HL-60 (cell line): Measurements from ENCODE around the gene RBM33.
"Not testable (repeated sequence)": the region's sequence is repeated elsewhere in the genome, so short reads cannot be mapped to it uniquely, and the experiment has no call there.

Experiments
- DNase-seq, 2 experiments: peaks; one replicate each; pipeline ENCODE4 v3.0.0-alpha.2; 2010 to 2020; ENCODE audit warnings: low read depth in 1 of 2, low spot score in 1 of 2
- H3K27ac ChIP-seq: fragments of 250-450 bp; sonication (Bioruptor Pico); replicated peaks from 2 replicates; pipeline ENCODE4 v1.5.1; 2020; ENCODE audit warnings: mild to moderate bottlenecking, moderate library complexity
- H3K27me3 ChIP-seq: fragments of 250-450 bp; sonication (Bioruptor Pico); 2 replicates; pipeline ENCODE4 v1.5.1; 2021; ENCODE audit warnings: mild to moderate bottlenecking, moderate library complexity; ENCODE audit not compliant: insufficient read depth, poor library complexity, severe bottlenecking
- H3K4me3 ChIP-seq: replicated peaks from 2 replicates; pipeline ENCODE4 v1.5.1; 2011; ENCODE audit warnings: mild to moderate bottlenecking, control low read depth, low read length; ENCODE audit not compliant: insufficient read depth
- GABPA ChIP-seq: IDR thresholded peaks from 2 replicates; pipeline ENCODE4 v1.6.1; 2012; ENCODE audit warnings: low read depth
- POLR2AphosphoS5 ChIP-seq: IDR thresholded peaks from 2 replicates; pipeline ENCODE4 v1.6.1; 2012; ENCODE audit warnings: low read depth
- SPI1 ChIP-seq: IDR thresholded peaks from 2 replicates; pipeline ENCODE4 v1.6.1; 2012; ENCODE audit warnings: low read depth, mild to moderate bottlenecking, borderline replicate concordance
- TF ChIP-seq, protein P1 (sequence below): IDR thresholded peaks from 2 replicates; pipeline ENCODE4 v1.6.1; 2012; ENCODE audit warnings: low read depth; ENCODE audit not compliant: insufficient replicate concordance
- TF ChIP-seq, protein P2 (sequence below): IDR thresholded peaks from one replicate; pipeline ENCODE4 v1.5.1; 2011; ENCODE audit warnings: low read length, control low read depth, inconsistent platforms; ENCODE audit not compliant: insufficient read depth

RBM33 gene

DNA sequence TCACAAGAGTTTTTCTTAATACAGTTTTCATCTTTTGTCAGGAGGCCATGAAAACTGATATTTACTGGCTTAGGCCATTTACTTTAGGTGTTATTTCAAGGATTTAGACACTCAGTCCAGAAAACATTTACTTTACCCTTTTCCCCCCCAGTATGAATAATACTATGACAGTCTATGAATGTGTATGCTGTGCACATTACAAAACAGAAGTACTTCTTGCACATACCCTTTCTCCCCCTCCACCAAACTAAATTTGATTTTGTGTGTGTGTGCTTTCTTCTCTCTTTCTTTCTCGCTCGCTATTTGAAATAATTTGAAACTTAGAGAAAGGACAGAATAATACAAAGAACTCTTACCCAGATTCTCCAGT is 41.3 kb downstream of the RBM33 start:
- no peak for DNase-seq
- no peak for TF ChIP-seq GABPA
- TF ChIP-seq, protein P1, sequence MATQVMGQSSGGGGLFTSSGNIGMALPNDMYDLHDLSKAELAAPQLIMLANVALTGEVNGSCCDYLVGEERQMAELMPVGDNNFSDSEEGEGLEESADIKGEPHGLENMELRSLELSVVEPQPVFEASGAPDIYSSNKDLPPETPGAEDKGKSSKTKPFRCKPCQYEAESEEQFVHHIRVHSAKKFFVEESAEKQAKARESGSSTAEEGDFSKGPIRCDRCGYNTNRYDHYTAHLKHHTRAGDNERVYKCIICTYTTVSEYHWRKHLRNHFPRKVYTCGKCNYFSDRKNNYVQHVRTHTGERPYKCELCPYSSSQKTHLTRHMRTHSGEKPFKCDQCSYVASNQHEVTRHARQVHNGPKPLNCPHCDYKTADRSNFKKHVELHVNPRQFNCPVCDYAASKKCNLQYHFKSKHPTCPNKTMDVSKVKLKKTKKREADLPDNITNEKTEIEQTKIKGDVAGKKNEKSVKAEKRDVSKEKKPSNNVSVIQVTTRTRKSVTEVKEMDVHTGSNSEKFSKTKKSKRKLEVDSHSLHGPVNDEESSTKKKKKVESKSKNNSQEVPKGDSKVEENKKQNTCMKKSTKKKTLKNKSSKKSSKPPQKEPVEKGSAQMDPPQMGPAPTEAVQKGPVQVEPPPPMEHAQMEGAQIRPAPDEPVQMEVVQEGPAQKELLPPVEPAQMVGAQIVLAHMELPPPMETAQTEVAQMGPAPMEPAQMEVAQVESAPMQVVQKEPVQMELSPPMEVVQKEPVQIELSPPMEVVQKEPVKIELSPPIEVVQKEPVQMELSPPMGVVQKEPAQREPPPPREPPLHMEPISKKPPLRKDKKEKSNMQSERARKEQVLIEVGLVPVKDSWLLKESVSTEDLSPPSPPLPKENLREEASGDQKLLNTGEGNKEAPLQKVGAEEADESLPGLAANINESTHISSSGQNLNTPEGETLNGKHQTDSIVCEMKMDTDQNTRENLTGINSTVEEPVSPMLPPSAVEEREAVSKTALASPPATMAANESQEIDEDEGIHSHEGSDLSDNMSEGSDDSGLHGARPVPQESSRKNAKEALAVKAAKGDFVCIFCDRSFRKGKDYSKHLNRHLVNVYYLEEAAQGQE, result no peak
- Histone ChIP-seq H3K27ac (no peak overlapping the region), H3K4me3 (no peak overlapping the region), H3K27me3 (no peaks in the 10 kb centered on the region)

DNA sequence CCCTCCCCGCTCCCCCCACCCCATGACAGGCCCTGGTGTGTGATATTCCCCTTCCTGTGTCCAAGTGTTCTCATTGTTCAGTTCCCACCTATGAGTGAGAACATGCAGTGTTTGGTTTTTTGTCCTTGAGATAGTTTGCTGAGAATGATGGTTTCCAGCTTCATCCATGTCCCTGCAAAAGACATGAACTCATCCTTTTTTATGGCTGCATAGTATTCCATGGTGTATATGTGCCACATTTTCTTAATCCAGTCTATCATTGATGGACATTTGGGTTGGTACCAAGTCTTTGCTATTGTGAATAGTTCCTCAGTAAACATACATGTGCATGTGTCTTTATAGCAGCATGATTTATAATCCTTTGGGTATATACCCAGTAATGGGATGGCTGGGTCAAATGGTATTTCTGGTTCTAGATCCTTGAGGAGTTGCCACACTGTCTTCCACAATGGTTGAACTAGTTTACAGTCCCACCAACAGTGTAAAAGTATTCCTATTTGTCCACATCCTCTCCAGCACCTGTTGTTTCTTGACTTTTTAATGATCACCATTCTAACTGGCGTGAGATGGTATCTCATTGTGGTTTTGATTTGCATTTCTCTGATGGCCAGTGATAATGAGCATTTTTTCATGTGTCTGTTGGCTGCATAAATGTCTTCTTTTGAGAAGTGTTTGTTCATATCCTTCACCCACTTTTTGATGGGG is 42.3 kb downstream of the RBM33 start:
- not testable (repeated sequence) for H3K27ac ChIP-seq, DNase-seq, H3K27me3 ChIP-seq, H3K4me3 ChIP-seq

DNA sequence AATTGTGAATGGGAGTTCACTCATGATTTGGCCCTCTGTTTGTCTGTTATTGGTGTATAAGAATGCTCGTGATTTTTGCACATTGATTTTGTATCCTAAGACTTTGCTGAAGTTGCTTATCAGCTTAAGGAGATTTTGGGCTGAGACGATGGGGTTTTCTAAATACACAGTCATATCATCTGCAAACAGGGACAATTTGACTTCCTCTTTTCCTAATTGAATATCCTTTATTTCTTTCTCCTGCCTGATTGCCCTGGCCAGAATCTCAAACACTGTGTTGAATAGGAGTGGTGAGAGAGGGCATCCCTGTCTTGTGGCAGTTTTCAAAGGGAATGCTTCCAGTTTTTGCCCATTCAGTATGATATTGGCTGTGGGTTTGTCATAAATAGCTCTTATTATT is 43.8 kb downstream of the RBM33 start:
- not testable (repeated sequence) for H3K27me3 ChIP-seq, H3K27ac ChIP-seq, DNase-seq, H3K4me3 ChIP-seq

DNA sequence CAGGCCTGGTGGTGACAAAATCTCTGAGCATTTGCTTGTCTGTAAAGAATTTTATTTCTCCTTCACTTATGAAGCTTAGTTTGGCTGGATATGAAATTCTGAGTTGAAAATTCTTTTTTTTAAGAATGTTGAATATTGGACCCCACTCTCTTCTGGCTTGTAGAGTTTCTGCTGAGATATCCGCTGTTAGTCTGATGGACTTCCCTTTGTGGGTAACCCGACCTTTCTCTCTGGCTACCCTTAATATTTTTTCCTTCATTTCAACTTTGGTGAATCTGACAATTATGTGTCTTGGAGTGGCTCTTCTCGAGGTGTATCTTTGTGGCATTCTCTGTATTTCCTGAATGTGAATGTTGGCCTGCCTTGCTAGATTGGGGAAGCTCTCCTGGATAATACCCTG is 46.2 kb downstream of the RBM33 start:
- H3K27me3 ChIP-seq, H3K4me3 ChIP-seq, H3K27ac ChIP-seq, DNase-seq: not testable (repeated sequence)

DNA sequence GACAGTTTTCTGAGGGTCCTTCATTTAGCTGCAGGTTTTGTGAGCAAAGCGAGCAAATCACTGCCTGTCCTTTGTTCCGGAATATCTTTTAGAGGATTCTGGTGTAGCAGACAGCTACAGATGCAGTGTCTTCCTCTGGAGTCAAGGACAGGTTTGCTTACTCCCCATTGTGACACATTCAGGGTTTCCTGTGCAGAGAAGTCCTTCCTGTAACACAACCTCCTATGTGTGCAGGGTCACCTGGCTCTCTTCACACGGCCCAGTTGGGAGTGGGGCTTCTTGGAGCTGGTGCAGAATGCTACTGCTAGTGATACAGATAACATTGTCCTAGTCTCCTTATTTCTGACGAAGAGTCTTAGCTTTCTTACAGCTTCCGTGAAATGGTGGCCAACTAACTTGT is 47.9 kb downstream of the RBM33 start:
- H3K4me3 ChIP-seq, result no peak overlapping the region
- no peak for TF ChIP-seq GABPA
- TF ChIP-seq SPI1, result no peak
- TF ChIP-seq, protein P2, sequence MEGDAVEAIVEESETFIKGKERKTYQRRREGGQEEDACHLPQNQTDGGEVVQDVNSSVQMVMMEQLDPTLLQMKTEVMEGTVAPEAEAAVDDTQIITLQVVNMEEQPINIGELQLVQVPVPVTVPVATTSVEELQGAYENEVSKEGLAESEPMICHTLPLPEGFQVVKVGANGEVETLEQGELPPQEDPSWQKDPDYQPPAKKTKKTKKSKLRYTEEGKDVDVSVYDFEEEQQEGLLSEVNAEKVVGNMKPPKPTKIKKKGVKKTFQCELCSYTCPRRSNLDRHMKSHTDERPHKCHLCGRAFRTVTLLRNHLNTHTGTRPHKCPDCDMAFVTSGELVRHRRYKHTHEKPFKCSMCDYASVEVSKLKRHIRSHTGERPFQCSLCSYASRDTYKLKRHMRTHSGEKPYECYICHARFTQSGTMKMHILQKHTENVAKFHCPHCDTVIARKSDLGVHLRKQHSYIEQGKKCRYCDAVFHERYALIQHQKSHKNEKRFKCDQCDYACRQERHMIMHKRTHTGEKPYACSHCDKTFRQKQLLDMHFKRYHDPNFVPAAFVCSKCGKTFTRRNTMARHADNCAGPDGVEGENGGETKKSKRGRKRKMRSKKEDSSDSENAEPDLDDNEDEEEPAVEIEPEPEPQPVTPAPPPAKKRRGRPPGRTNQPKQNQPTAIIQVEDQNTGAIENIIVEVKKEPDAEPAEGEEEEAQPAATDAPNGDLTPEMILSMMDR, result no peak
- TF ChIP-seq, protein P1, result no peak
- no peak for TF ChIP-seq POLR2AphosphoS5
- no peak for DNase-seq
- no peak overlapping the region for H3K27ac ChIP-seq
- no peaks in the 10 kb centered on the region for H3K27me3 ChIP-seq

DNA sequence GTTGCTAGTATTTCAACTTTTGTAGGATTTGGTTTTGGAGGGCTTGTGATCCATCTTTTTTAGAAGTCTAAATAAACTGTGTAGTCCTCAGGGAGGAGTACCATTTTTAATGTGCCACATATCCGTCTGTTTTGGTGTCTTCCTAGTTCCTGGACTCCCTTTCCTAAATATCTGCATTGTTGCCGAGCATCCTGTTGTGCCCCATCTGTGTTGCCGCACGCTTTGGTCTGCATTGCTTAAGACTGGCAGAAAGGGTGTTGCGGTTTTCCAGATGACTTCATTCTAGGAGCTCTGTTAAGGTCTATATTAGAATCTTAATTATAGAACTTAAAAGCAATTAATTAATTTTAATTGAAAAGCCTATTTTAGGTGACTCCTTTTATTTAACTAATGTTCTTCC is 49.4 kb downstream of the RBM33 start:
- no peaks in the 10 kb centered on the region for H3K27me3 ChIP-seq
- DNase-seq, result no peak
- TF ChIP-seq POLR2AphosphoS5, result no peak
- TF ChIP-seq, protein P2, result no peak
- no peak for TF ChIP-seq GABPA
- TF ChIP-seq SPI1, result no peak
- TF ChIP-seq, protein P1, result no peak
- no peak overlapping the region for H3K27ac ChIP-seq
- no peak overlapping the region for H3K4me3 ChIP-seq
